Hepatocyte (in vitro differentiated cells): ENCODE results near the gene ANKRD16. TPM values are rescaled to one million over a fixed set of nuclear protein-coding genes. Genes with fewer than 3 reads are reported as not detected.

Experiments used
- DNase-seq: peaks from one replicate; pipeline ENCODE4 v3.0.0-alpha.2; 2016; ENCODE audit warnings: low spot score
- H2AFZ ChIP-seq: fragments of 200-600 bp; sonication (generic); 2 replicates; pipeline ENCODE4 v1.6.0; 2016; ENCODE audit warnings: antibody characterized with exemption, mild to moderate bottlenecking
- H3K27ac ChIP-seq: fragments of 200-600 bp; sonication (generic); 2 replicates; pipeline ENCODE4 v1.5.1; 2016; ENCODE audit warnings: mild to moderate bottlenecking
- H3K27me3 ChIP-seq: fragments of 200-600 bp; sonication (generic); 2 replicates; pipeline ENCODE4 v1.6.1; 2016
- H3K36me3 ChIP-seq: fragments of 200-600 bp; sonication (generic); replicated peaks from 2 replicates; pipeline ENCODE4 v1.5.1; 2016; ENCODE audit warnings: low read depth; ENCODE audit not compliant: insufficient read depth
- H3K4me1 ChIP-seq: fragments of 200-600 bp; sonication (generic); 2 replicates; pipeline ENCODE4 v1.5.1; 2016; ENCODE audit warnings: mild to moderate bottlenecking, moderate library complexity; ENCODE audit not compliant: insufficient read depth
- H3K4me2 ChIP-seq: fragments of 200-600 bp; sonication (generic); 2 replicates; pipeline ENCODE4 v1.6.0; 2016
- H3K4me3 ChIP-seq: fragments of 200-600 bp; sonication (generic); 2 replicates; pipeline ENCODE4 v1.5.1; 2016; ENCODE audit warnings: mild to moderate bottlenecking
- H3K79me2 ChIP-seq: fragments of 200-600 bp; sonication (generic); 2 replicates; pipeline ENCODE4 v1.6.0; 2017; ENCODE audit warnings: mild to moderate bottlenecking
- H3K9me2 ChIP-seq: fragments of 200-600 bp; sonication (generic); replicated peaks from 2 replicates; pipeline ENCODE4 v1.6.0; 2017; ENCODE audit warnings: mild to moderate bottlenecking; ENCODE audit not compliant: insufficient read depth
- H3K9me3 ChIP-seq: fragments of 200-600 bp; sonication (generic); 2 replicates; pipeline ENCODE4 v1.5.1; 2016; ENCODE audit warnings: low read depth, mild to moderate bottlenecking
- H4K20me1 ChIP-seq: fragments of 200-600 bp; sonication (generic); 2 replicates; pipeline ENCODE4 v1.6.0; 2016; ENCODE audit warnings: mild to moderate bottlenecking; ENCODE audit not compliant: insufficient read depth, poor library complexity, severe bottlenecking
- CTCF ChIP-seq: fragments of 200-600 bp; sonication (generic); IDR thresholded peaks from 2 replicates; pipeline ENCODE4 v1.5.1; 2016; ENCODE audit warnings: antibody characterized with exemption, mild to moderate bottlenecking; ENCODE audit not compliant: poor library complexity
- EZH2 ChIP-seq: fragments of 200-600 bp; sonication (generic); IDR thresholded peaks from 2 replicates; pipeline ENCODE4 v1.6.1; 2016; ENCODE audit warnings: antibody characterized with exemption, mild to moderate bottlenecking, borderline replicate concordance
- EZH2phosphoT487 ChIP-seq: fragments of 200-600 bp; sonication (generic); IDR thresholded peaks from one replicate; pipeline ENCODE4 v1.6.1; 2018; ENCODE audit warnings: antibody characterized with exemption, mild to moderate bottlenecking, low read depth, moderate library complexity; ENCODE audit not compliant: unreplicated experiment, severe bottlenecking
- WGBS: methylation state at CpG from one replicate; pipeline ENCODE4 v1.1.6; 2016; ENCODE audit warnings: low lambda C conversion rate; ENCODE audit errors: missing lambda C conversion rate; 5-methylcytosine and 5-hydroxymethylcytosine counted together
- polyA plus RNA-seq: library from polyadenylated mRNA; unstranded; fragments of >200 nt; fragmentation: Nextera tagmentation; extraction: Ambion mirVana; gene quantifications from 2 replicates; pipeline ENCODE4 v1.2.1, GENCODE V29; 2016
- total RNA-seq: library from RNA; depleted of rRNA; stranded (reverse); fragments of >200 nt; gene quantifications from 2 replicates; pipeline ENCODE4 v1.2.3, GENCODE V29; 2014

The ANKRD16 gene
- total and polyA plus RNA-seq, 2 experiments from 2014 or later, result 6.8 to 15.7 TPM

- DNase-seq, result no peak
- Histone ChIP-seq H3K4me2 (no peak overlapping the region), H3K27me3 (no peaks in the 10 kb centered on the region), H3K9me3 (no peaks in the 10 kb centered on the region), H3K4me3 (no peak overlapping the region), H3K9me2 (no peaks in the 10 kb centered on the region), H3K27ac (no peak overlapping the region), H3K36me3 (no peaks in the 10 kb centered on the region), H4K20me1 (no peaks in the 10 kb centered on the region), H3K4me1 (no peaks in the 10 kb centered on the region), H2AFZ (no peak overlapping the region), H3K79me2 (peaks cover 59% of the 10 kb centered on the region)
- WGBS, result 96% methylated on average over 6 of the region's 6 CpGs
- no peak for TF ChIP-seq CTCF
- TF ChIP-seq EZH2, result no peak
- TF ChIP-seq EZH2phosphoT487, result no peak
Observed at GRCh38 chr10:5903563-5903962, 13.9 kb upstream of the ANKRD16 start.

GRCh38 chr10:5902511-5903274 lies 13.0 kb upstream of the ANKRD16 start:
- DNase-seq, result no peak
- no peak overlapping the region for H3K4me2 ChIP-seq
- peaks cover 63% of the 10 kb centered on the region for H3K79me2 ChIP-seq
- H3K4me3 ChIP-seq, result no peak overlapping the region
- WGBS, result 98% methylated on average over 18 of the region's 18 CpGs
- no peaks in the 10 kb centered on the region for H3K9me2 ChIP-seq
- no peaks in the 10 kb centered on the region for H3K36me3 ChIP-seq
- TF ChIP-seq EZH2phosphoT487 (no peak), CTCF (no peak), EZH2 (no peak)
- H4K20me1 ChIP-seq, result no peaks in the 10 kb centered on the region
- no peaks in the 10 kb centered on the region for H3K4me1 ChIP-seq
- no peaks in the 10 kb centered on the region for H3K27me3 ChIP-seq
- H3K27ac ChIP-seq, result no peak overlapping the region
- no peak overlapping the region for H2AFZ ChIP-seq
- H3K9me3 ChIP-seq, result no peaks in the 10 kb centered on the region

- no peaks in the 10 kb centered on the region for H4K20me1 ChIP-seq
- no peak overlapping the region for H2AFZ ChIP-seq
- H3K4me1 ChIP-seq, result no peaks in the 10 kb centered on the region
- no peak for DNase-seq
- peaks cover 74% of the 10 kb centered on the region for H3K79me2 ChIP-seq
- WGBS, result 97% methylated on average over 13 of the region's 13 CpGs
- H3K9me3 ChIP-seq, result no peaks in the 10 kb centered on the region
- no peak overlapping the region for H3K27ac ChIP-seq
- H3K36me3 ChIP-seq, result no peaks in the 10 kb centered on the region
- TF ChIP-seq CTCF (no peak), EZH2 (no peak), EZH2phosphoT487 (no peak)
- no peaks in the 10 kb centered on the region for H3K9me2 ChIP-seq
- no peaks in the 10 kb centered on the region for H3K27me3 ChIP-seq
- no peak overlapping the region for H3K4me3 ChIP-seq
- H3K4me2 ChIP-seq, result no peak overlapping the region
Observed at GRCh38 chr10:5900247-5900646, 10.6 kb upstream of the ANKRD16 start.
